ENCODE data around the gene HRAS. TPM values are rescaled to one million over a fixed set of nuclear protein-coding genes. Genes with fewer than 3 reads are reported as not detected.

HRAS gene
- total RNA-seq, 4 donors from 2014 or later: 41.1 to 68.0 (median 53.8) TPM

GRCh38 chr11:534396-535209 lies 773 bp downstream of the HRAS start:
- Histone ChIP-seq H3K27me3 (peaks cover 17% of the 10 kb centered on the region), H3K4me1 (peaks cover 0 to 51% (median 30%) of the 10 kb centered on the region in 3 donors), H3K4me3 (peak overlapping the region; percentile 87 to 88), H3K36me3 (peaks cover 0 to 39% of the 10 kb centered on the region in 2 donors), H3K9me3 (no peaks in the 10 kb centered on the region), H3K27ac (peak overlapping the region in 3 of 4 donors; percentile 77 to 90 (median 89))
- ATAC-seq: peak; percentile 4
- WGBS, 2 donors (ENCODE audit: low coverage in 1 of 2): 40% methylated on average over 5 of the region's 66 CpGs; no CpG with 5 or more reads in 1 of the 2 donors
- TF ChIP-seq POLR2A (IDR thresholded peaks at IDR 0.05): no peak
- TF ChIP-seq POLR2AphosphoS5 (IDR thresholded peaks at IDR 0.05): no peak
- no peak for TF ChIP-seq EP300 (IDR thresholded peaks at IDR 0.05)
- TF ChIP-seq CTCF (IDR thresholded peaks at IDR 0.05): no peak

GRCh38 chr11:533586-534395 lies 1.6 kb downstream of the HRAS start:
- H3K4me3 ChIP-seq: peak overlapping the region in 1 of 2 donors; percentile 87
- TF ChIP-seq POLR2A (IDR thresholded peaks at IDR 0.05) (no peak), EP300 (IDR thresholded peaks at IDR 0.05) (no peak), CTCF (IDR thresholded peaks at IDR 0.05) (no peak), POLR2AphosphoS5 (IDR thresholded peaks at IDR 0.05) (no peak)
- no peaks in the 10 kb centered on the region for H3K9me3 ChIP-seq
- no peak for ATAC-seq
- H3K27ac ChIP-seq: peak overlapping the region in 1 of 4 donors; percentile 77
- H3K4me1 ChIP-seq: peaks cover 0 to 51% (median 30%) of the 10 kb centered on the region in 3 donors
- H3K36me3 ChIP-seq: peaks cover 0 to 39% of the 10 kb centered on the region in 2 donors
- WGBS, 2 donors (ENCODE audit: low coverage in 1 of 2): 100% methylated on average over 5 of the region's 37 CpGs; no CpG with 5 or more reads in 1 of the 2 donors
- H3K27me3 ChIP-seq: peaks cover 17% of the 10 kb centered on the region

- Histone ChIP-seq H3K27ac (no peak overlapping the region), H3K4me3 (no peak overlapping the region), H3K36me3 (peaks cover 0 to 39% of the 10 kb centered on the region in 2 donors), H3K4me1 (peaks cover 0 to 51% (median 30%) of the 10 kb centered on the region in 3 donors), H3K9me3 (no peaks in the 10 kb centered on the region), H3K27me3 (peaks cover 16% of the 10 kb centered on the region)
- WGBS, 2 donors (ENCODE audit: low coverage in 1 of 2): no CpG with 5 or more reads among the region's 33 CpGs
- TF ChIP-seq POLR2AphosphoS5 (IDR thresholded peaks at IDR 0.05) (no peak), EP300 (IDR thresholded peaks at IDR 0.05) (no peak), CTCF (IDR thresholded peaks at IDR 0.05) (no peak), POLR2A (IDR thresholded peaks at IDR 0.05) (no peak)
- no peak for ATAC-seq
Measured at GRCh38 chr11:532986-533585, 2.3 kb downstream of the HRAS start.

GRCh38 chr11:532527-532985 lies 2.8 kb downstream of the HRAS start:
- peaks cover 10% of the 10 kb centered on the region for H3K27me3 ChIP-seq
- 70 to 71% methylated on average over 2 to 4 of the region's 23 CpGs for WGBS, 2 donors (ENCODE audit: low coverage in 1 of 2)
- ATAC-seq: no peak
- H3K9me3 ChIP-seq: no peaks in the 10 kb centered on the region
- H3K4me1 ChIP-seq: peaks cover 0 to 45% (median 28%) of the 10 kb centered on the region in 3 donors
- H3K36me3 ChIP-seq: peaks cover 0 to 39% of the 10 kb centered on the region in 2 donors
- H3K4me3 ChIP-seq: no peak overlapping the region
- H3K27ac ChIP-seq: no peak overlapping the region
- TF ChIP-seq POLR2A (IDR thresholded peaks at IDR 0.05) (no peak), EP300 (IDR thresholded peaks at IDR 0.05) (no peak), POLR2AphosphoS5 (IDR thresholded peaks at IDR 0.05) (no peak), CTCF (IDR thresholded peaks at IDR 0.05) (no peak)

Measured in gastroesophageal sphincter (tissue), 4 donors.